CD14-positive monocyte (primary cell): Measurements from ENCODE around the gene HS6ST1. TPM values are rescaled to one million over a fixed set of nuclear protein-coding genes. Genes with fewer than 3 reads are reported as not detected.

Experiments used
- DNase-seq, 3 donors: peaks; one replicate each; pipeline ENCODE4 v3.0.0-alpha.2; 2011 to 2022
- H2AFZ ChIP-seq: 2 replicates; pipeline ENCODE4 v1.6.0; 2012; ENCODE audit warnings: mild to moderate bottlenecking, low read depth, low read length, inconsistent platforms; ENCODE audit not compliant: insufficient read depth, poor library complexity, severe bottlenecking
- H3K27ac ChIP-seq, 2 donors: 1 replicate in 1 of 2; 2 replicates in 1 of 2; pipeline ENCODE4 v1.5.1; 2012 to 2013; ENCODE audit warnings: low read length in 2 of 2, control low read depth in 1 of 2, inconsistent platforms in 1 of 2, low read depth in 1 of 2, mild to moderate bottlenecking in 1 of 2
- H3K27me3 ChIP-seq, 2 donors: one replicate each; pipeline versions ENCODE4 v1.6.0 to v1.6.1; 2011 to 2013; ENCODE audit warnings: low read length in 2 of 2; ENCODE audit not compliant: control insufficient read depth in 2 of 2, insufficient read depth in 2 of 2
- H3K36me3 ChIP-seq, 2 donors: replicated peaks in 1 of 2; 1 replicate in 1 of 2; 2 replicates in 1 of 2; pipeline versions ENCODE4 v1.5.1 to v1.6.1; 2012 to 2013; ENCODE audit warnings: low read length in 2 of 2, control low read depth in 1 of 2, inconsistent platforms in 1 of 2, mild to moderate bottlenecking in 1 of 2; ENCODE audit not compliant: insufficient read depth in 2 of 2, control insufficient read depth in 1 of 2
- H3K4me1 ChIP-seq, 2 donors: 1 replicate in 1 of 2; 2 replicates in 1 of 2; pipeline versions ENCODE4 v1.5.1 to v1.6.1; 2012 to 2013; ENCODE audit warnings: low read length in 2 of 2, control low read depth in 1 of 2, inconsistent platforms in 1 of 2, mild to moderate bottlenecking in 1 of 2, moderate library complexity in 1 of 2; ENCODE audit not compliant: insufficient read depth in 2 of 2, control insufficient read depth in 1 of 2
- H3K4me2 ChIP-seq: replicated peaks from 2 replicates; pipeline ENCODE3; 2012; ENCODE audit warnings: low read length, moderate library complexity, mild to moderate bottlenecking; ENCODE audit not compliant: poor library complexity, severe bottlenecking; ENCODE audit errors: extremely low read depth
- H3K4me3 ChIP-seq, 3 experiments: fragments of 200-600 bp in 1 of 3; sonication (generic) in 1 of 3; replicated peaks in 1 of 3; 1 replicate in 2 of 3; 2 replicates in 1 of 3; pipeline ENCODE4 v1.5.1; 2011 to 2013; ENCODE audit warnings: low read length in 3 of 3, mild to moderate bottlenecking in 3 of 3, control low read depth in 2 of 3, low read depth in 2 of 3, inconsistent platforms in 1 of 3, moderate library complexity in 1 of 3
- H3K79me2 ChIP-seq: 2 replicates; pipeline ENCODE4 v1.6.0; 2012; ENCODE audit warnings: mild to moderate bottlenecking, control low read depth, inconsistent platforms, low read length, moderate library complexity; ENCODE audit not compliant: insufficient read depth
- H3K9ac ChIP-seq: 2 replicates; pipeline ENCODE4 v1.6.0; 2017; ENCODE audit warnings: low read length, mild to moderate bottlenecking; ENCODE audit not compliant: insufficient read depth, poor library complexity, severe bottlenecking
- H3K9me3 ChIP-seq, 2 donors: replicated peaks in 1 of 2; 1 replicate in 1 of 2; 2 replicates in 1 of 2; pipeline versions ENCODE4 v1.5.1 to v1.6.1; 2012 to 2013; ENCODE audit warnings: low read length in 2 of 2, control low read depth in 1 of 2; ENCODE audit not compliant: control insufficient read depth in 1 of 2, insufficient read depth in 1 of 2
- H4K20me1 ChIP-seq: 2 replicates; pipeline ENCODE4 v1.6.0; 2012; ENCODE audit warnings: mild to moderate bottlenecking, low read length, control low read depth, moderate library complexity; ENCODE audit not compliant: insufficient read depth
- H3K27ac Mint-ChIP-seq, 7 donors: one replicate each; pipeline ENCODE4 v1.8.0; 2020; ENCODE audit warnings: mild to moderate bottlenecking in 7 of 7, mixed read lengths in 7 of 7, moderate library complexity in 6 of 7, inconsistent platforms in 2 of 7
- H3K27me3 Mint-ChIP-seq, 3 donors: one replicate each; pipeline ENCODE4 v1.8.0; 2021 to 2022; ENCODE audit warnings: low read depth in 3 of 3, mild to moderate bottlenecking in 3 of 3, mixed read lengths in 3 of 3, moderate library complexity in 3 of 3, inconsistent platforms in 1 of 3
- H3K36me3 Mint-ChIP-seq, 2 donors: one replicate each; pipeline ENCODE4 v1.8.0; 2020; ENCODE audit warnings: mixed read lengths in 2 of 2, inconsistent platforms in 1 of 2, mild to moderate bottlenecking in 1 of 2
- H3K4me1 Mint-ChIP-seq: one replicate; pipeline ENCODE4 v1.8.0; 2020; ENCODE audit warnings: mild to moderate bottlenecking, mixed read lengths
- H3K4me3 Mint-ChIP-seq, 2 donors: one replicate each; pipeline ENCODE4 v1.8.0; 2020; ENCODE audit warnings: mild to moderate bottlenecking in 2 of 2, mixed read lengths in 2 of 2, moderate library complexity in 1 of 2
- H3K9me3 Mint-ChIP-seq, 7 donors: one replicate each; pipeline ENCODE4 v1.8.0; 2020 to 2022; ENCODE audit warnings: mixed read lengths in 7 of 7, mild to moderate bottlenecking in 6 of 7, moderate library complexity in 6 of 7, inconsistent platforms in 2 of 7
- WGBS: methylation state at CpG from one replicate; pipeline ENCODE4 v1.1.5; 2013; ENCODE audit warnings: missing lambda C conversion rate; ENCODE audit not compliant: insufficient coverage; 5-methylcytosine and 5-hydroxymethylcytosine counted together
- intact Hi-C, 2 donors: fragments of 100-400 bp; cut with micrococcal nuclease; formaldehyde crosslinking; loops; one replicate each; pipeline versions ENCODE4 v1.15.0 to v1.15.1; 2023
- polyA minus RNA-seq: library from RNA; depleted of rRNA, polyadenylated mRNA; stranded (reverse); fragments of >200 nt; gene quantifications from 2 replicates; pipeline ENCODE4 v1.2.3, GENCODE V29; 2012
- polyA plus RNA-seq, 3 donors: library from polyadenylated mRNA; depleted of rRNA in 1 of 3; unstranded in 2 of 3; stranded (reverse) in 1 of 3; fragments of 300-500 nt in 2 of 3; fragments of >200 nt in 1 of 3; fragmentation: Illumina TruSeq in 2 of 3; gene quantifications; 1 replicate in 2 of 3; 2 replicates in 1 of 3; pipeline ENCODE4 v1.2.3, GENCODE V29; 2012 to 2021
- total RNA-seq, 12 experiments: library from RNA in 1 of 12; stranded (reverse) in 1 of 12; fragments of 120-200 nt in 1 of 12; gene quantifications; one replicate each; pipeline ENCODE4 v1.2.4 and lab custom pipeline; 2013 to 2026; ENCODE audit warnings: mixed read lengths in 6 of 12, inconsistent platforms in 1 of 12
- TF ChIP-seq, protein P1 (sequence below): fragments of 200-600 bp; IDR thresholded peaks from one replicate; pipeline ENCODE4 v1.8.0; 2022; ENCODE audit warnings: antibody characterized with exemption, mild to moderate bottlenecking

The HS6ST1 gene, protein sequence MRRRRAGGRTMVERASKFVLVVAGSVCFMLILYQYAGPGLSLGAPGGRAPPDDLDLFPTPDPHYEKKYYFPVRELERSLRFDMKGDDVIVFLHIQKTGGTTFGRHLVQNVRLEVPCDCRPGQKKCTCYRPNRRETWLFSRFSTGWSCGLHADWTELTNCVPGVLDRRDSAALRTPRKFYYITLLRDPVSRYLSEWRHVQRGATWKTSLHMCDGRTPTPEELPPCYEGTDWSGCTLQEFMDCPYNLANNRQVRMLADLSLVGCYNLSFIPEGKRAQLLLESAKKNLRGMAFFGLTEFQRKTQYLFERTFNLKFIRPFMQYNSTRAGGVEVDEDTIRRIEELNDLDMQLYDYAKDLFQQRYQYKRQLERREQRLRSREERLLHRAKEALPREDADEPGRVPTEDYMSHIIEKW
- total RNA-seq (2013): 12.6 TPM
- polyA plus RNA-seq (1 to 10 TPM; 2.9 to 5.4 (median 4.0) TPM), polyA minus RNA-seq (25.2 and 35.7 TPM in 2 replicates), total RNA-seq (lab: John Stamatoyannopoulos, UW) (10.7 to 45.1 (median 20.6) reads per million in 11 experiments)

DNA sequence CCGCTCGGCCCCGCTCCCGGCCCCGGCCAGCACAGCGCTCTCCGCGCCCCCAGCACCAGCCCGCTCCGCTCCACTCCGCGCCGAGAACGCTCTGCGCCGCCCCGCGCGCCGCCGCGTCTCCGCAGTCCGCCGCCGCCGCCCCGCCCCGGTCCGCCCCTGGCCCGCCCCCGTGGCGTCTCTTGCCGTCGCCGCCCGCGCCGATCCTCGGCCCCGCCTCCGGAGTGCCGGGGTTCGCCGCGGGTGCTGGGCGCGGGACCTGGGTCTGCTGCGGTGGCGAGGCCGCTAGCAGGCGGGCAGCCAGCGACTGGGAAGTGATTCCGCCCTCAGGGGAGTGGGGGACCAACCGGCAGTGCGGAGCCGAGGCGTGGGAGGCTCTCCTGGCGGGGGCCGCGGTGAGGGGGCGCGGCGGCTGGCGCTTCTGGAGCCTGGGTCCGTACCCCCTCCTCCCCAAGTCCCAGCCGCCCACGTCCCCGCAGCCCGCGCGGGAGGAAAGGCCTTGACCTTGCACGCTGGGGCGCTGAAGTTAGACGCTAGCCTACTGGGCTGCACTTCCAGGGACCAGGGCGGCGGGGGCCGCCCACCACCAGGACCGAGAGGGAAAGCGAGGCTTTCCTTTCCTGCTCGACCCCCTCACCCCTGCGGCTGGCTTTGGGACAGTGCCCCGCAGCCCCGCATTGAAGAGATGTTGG, at the start of gene HS6ST1:
Gene HS6ST1 (minus strand): TSS at position 93 of the 689 bp plus-strand sequence. CDS start 305 bp downstream, outside the sequence.
- H3K36me3 ChIP-seq: peaks cover 6 to 8% of the 10 kb centered on the region in 2 donors
- under 1% methylated on average over 84 of the region's 84 CpGs for WGBS
- H3K4me1 ChIP-seq: peaks cover 35 to 48% of the 10 kb centered on the region in 2 donors
- peaks cover 0 to 2% (median 0%) of the 10 kb centered on the region in 7 donors for H3K9me3 Mint-ChIP-seq
- H2AFZ ChIP-seq: peak within 1 kb of the TSS; percentile 94
- H4K20me1 ChIP-seq: peaks cover 40% of the 10 kb centered on the region
- peaks cover 10 to 52% (median 13%) of the 10 kb centered on the region in 3 donors for H3K27me3 Mint-ChIP-seq
- H3K36me3 Mint-ChIP-seq: peaks cover 15 to 18% of the 10 kb centered on the region in 2 donors
- H3K27ac Mint-ChIP-seq: peak within 1 kb of the TSS in 1 of 7 donors; percentile 61
- peak within 1 kb of the TSS; percentile 55 to 88 (median 68) for H3K4me3 ChIP-seq
- peak within 1 kb of the TSS; percentile 87 to 94 for H3K4me3 Mint-ChIP-seq
- no peaks in the 10 kb centered on the region for H3K9me3 ChIP-seq
- peak; percentile 73 to 75 (median 74) for DNase-seq
- H3K4me1 Mint-ChIP-seq: peaks cover 48% of the 10 kb centered on the region
- H3K4me2 ChIP-seq: peak within 1 kb of the TSS; percentile 99
- intact Hi-C loops: loop anchor here in 1 of 2 donors (10.0 kb wide), 3 partner anchors 144 to 436 kb away; no protein-coding TSS in a partner anchor
- peak within 1 kb of the TSS; percentile 65 for H3K9ac ChIP-seq
- H3K27ac ChIP-seq: no peak within 1 kb of the TSS
- H3K27me3 ChIP-seq: peaks cover 0 to 16% of the 10 kb centered on the region in 2 donors
- H3K79me2 ChIP-seq: peaks cover 29% of the 10 kb centered on the region
- TF ChIP-seq, protein P1, sequence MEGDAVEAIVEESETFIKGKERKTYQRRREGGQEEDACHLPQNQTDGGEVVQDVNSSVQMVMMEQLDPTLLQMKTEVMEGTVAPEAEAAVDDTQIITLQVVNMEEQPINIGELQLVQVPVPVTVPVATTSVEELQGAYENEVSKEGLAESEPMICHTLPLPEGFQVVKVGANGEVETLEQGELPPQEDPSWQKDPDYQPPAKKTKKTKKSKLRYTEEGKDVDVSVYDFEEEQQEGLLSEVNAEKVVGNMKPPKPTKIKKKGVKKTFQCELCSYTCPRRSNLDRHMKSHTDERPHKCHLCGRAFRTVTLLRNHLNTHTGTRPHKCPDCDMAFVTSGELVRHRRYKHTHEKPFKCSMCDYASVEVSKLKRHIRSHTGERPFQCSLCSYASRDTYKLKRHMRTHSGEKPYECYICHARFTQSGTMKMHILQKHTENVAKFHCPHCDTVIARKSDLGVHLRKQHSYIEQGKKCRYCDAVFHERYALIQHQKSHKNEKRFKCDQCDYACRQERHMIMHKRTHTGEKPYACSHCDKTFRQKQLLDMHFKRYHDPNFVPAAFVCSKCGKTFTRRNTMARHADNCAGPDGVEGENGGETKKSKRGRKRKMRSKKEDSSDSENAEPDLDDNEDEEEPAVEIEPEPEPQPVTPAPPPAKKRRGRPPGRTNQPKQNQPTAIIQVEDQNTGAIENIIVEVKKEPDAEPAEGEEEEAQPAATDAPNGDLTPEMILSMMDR: no peak
